Central memory CD8-positive, alpha-beta T cell (primary cell): ENCODE data around the gene CMTM4.

Source experiments
- ATAC-seq: fragments of 150-1000 bp; cut with Tn5 transposase; replicated peaks from 2 replicates; pipeline ENCODE4 v1.10.0; 2022; ENCODE audit warnings: mild to moderate bottlenecking, moderate FRiP score, moderate number of reproducible peaks; ENCODE audit not compliant: poor library complexity, severe bottlenecking; ENCODE audit errors: extremely low read depth
- DNase-seq, 2 donors: peaks; one replicate each; pipeline ENCODE4 v3.0.0; 2021; ENCODE audit warnings: low spot score in 2 of 2
- H3K27ac Mint-ChIP-seq: one replicate; pipeline ENCODE4 v1.8.0; 2022; ENCODE audit warnings: low read depth, mild to moderate bottlenecking, moderate library complexity, mixed read lengths
- H3K27me3 Mint-ChIP-seq: one replicate; pipeline ENCODE4 v1.8.0; 2022; ENCODE audit warnings: mixed read lengths
- H3K36me3 Mint-ChIP-seq: one replicate; pipeline ENCODE4 v1.8.0; 2022; ENCODE audit warnings: mild to moderate bottlenecking, moderate library complexity, mixed read lengths; ENCODE audit not compliant: insufficient read depth
- H3K4me1 Mint-ChIP-seq: one replicate; pipeline ENCODE4 v1.8.0; 2022; ENCODE audit warnings: mixed read lengths
- H3K4me3 Mint-ChIP-seq: one replicate; pipeline ENCODE4 v1.8.0; 2022; ENCODE audit warnings: mild to moderate bottlenecking, moderate library complexity, mixed read lengths
- H3K9me3 Mint-ChIP-seq: one replicate; pipeline ENCODE4 v1.8.0; 2022; ENCODE audit warnings: mixed read lengths

CMTM4 gene

GRCh38 chr16:66717776-66718175 is 21.2 kb upstream of the CMTM4 start:
- ATAC-seq (no peak), DNase-seq (no peak)
- Mint-ChIP-seq H3K9me3 (no peaks in the 10 kb centered on the region), H3K4me3 (no peak overlapping the region), H3K36me3 (peaks cover 6% of the 10 kb centered on the region), H3K27me3 (no peaks in the 10 kb centered on the region), H3K27ac (no peak overlapping the region), H3K4me1 (no peaks in the 10 kb centered on the region)

- H3K27ac Mint-ChIP-seq: no peak overlapping the region
- no peak overlapping the region for H3K4me3 Mint-ChIP-seq
- H3K36me3 Mint-ChIP-seq: peaks cover 6% of the 10 kb centered on the region
- DNase-seq: no peak
- ATAC-seq: no peak
- H3K9me3 Mint-ChIP-seq: no peaks in the 10 kb centered on the region
- H3K27me3 Mint-ChIP-seq: no peaks in the 10 kb centered on the region
- H3K4me1 Mint-ChIP-seq: no peaks in the 10 kb centered on the region
These were observed 20.7 kb upstream of the CMTM4 start for GRCh38 chr16:66717112-66717675.

- no peak overlapping the region for H3K27ac Mint-ChIP-seq
- no peaks in the 10 kb centered on the region for H3K4me1 Mint-ChIP-seq
- peaks cover 10% of the 10 kb centered on the region for H3K27me3 Mint-ChIP-seq
- ATAC-seq (no peak), DNase-seq (no peak)
- no peak overlapping the region for H3K4me3 Mint-ChIP-seq
- no peaks in the 10 kb centered on the region for H3K9me3 Mint-ChIP-seq
- H3K36me3 Mint-ChIP-seq: peaks cover 3% of the 10 kb centered on the region
These were observed 18.2 kb upstream of the CMTM4 start for GRCh38 chr16:66714654-66715307.

GRCh38 chr16:66714062-66714461 is 17.5 kb upstream of the CMTM4 start:
- H3K27ac Mint-ChIP-seq: no peak overlapping the region
- no peaks in the 10 kb centered on the region for H3K9me3 Mint-ChIP-seq
- ATAC-seq (no peak), DNase-seq (no peak)
- H3K36me3 Mint-ChIP-seq: peaks cover 3% of the 10 kb centered on the region
- no peaks in the 10 kb centered on the region for H3K4me1 Mint-ChIP-seq
- no peak overlapping the region for H3K4me3 Mint-ChIP-seq
- peaks cover 10% of the 10 kb centered on the region for H3K27me3 Mint-ChIP-seq

- peaks cover 10% of the 10 kb centered on the region for H3K27me3 Mint-ChIP-seq
- H3K4me1 Mint-ChIP-seq: no peaks in the 10 kb centered on the region
- DNase-seq (no peak), ATAC-seq (no peak)
- no peaks in the 10 kb centered on the region for H3K9me3 Mint-ChIP-seq
- no peak overlapping the region for H3K27ac Mint-ChIP-seq
- no peak overlapping the region for H3K4me3 Mint-ChIP-seq
- no peaks in the 10 kb centered on the region for H3K36me3 Mint-ChIP-seq
These were observed 16.5 kb upstream of the CMTM4 start for GRCh38 chr16:66713076-66713475.

GRCh38 chr16:66712512-66712911 is 16.0 kb upstream of the CMTM4 start:
- Mint-ChIP-seq H3K4me3 (no peak overlapping the region), H3K4me1 (no peaks in the 10 kb centered on the region), H3K27ac (no peak overlapping the region), H3K36me3 (no peaks in the 10 kb centered on the region), H3K9me3 (no peaks in the 10 kb centered on the region), H3K27me3 (peaks cover 15% of the 10 kb centered on the region)
- ATAC-seq: no peak
- DNase-seq: no peak

GRCh38 chr16:66711581-66711980 is 15.0 kb upstream of the CMTM4 start:
- H3K4me3 Mint-ChIP-seq: no peak overlapping the region
- no peak overlapping the region for H3K27ac Mint-ChIP-seq
- peaks cover 19% of the 10 kb centered on the region for H3K27me3 Mint-ChIP-seq
- H3K36me3 Mint-ChIP-seq: no peaks in the 10 kb centered on the region
- ATAC-seq (no peak), DNase-seq (no peak)
- H3K4me1 Mint-ChIP-seq: no peaks in the 10 kb centered on the region
- H3K9me3 Mint-ChIP-seq: no peaks in the 10 kb centered on the region

GRCh38 chr16:66706506-66706880 is 9.9 kb upstream of the CMTM4 start:
- no peaks in the 10 kb centered on the region for H3K9me3 Mint-ChIP-seq
- no peaks in the 10 kb centered on the region for H3K36me3 Mint-ChIP-seq
- DNase-seq: no peak
- no peak for ATAC-seq
- H3K4me1 Mint-ChIP-seq: no peaks in the 10 kb centered on the region
- H3K27me3 Mint-ChIP-seq: peaks cover 19% of the 10 kb centered on the region
- no peak overlapping the region for H3K4me3 Mint-ChIP-seq
- H3K27ac Mint-ChIP-seq: no peak overlapping the region

GRCh38 chr16:66705790-66706505 is 9.4 kb upstream of the CMTM4 start:
- H3K27ac Mint-ChIP-seq: no peak overlapping the region

GRCh38 chr16:66703406-66704215 is 7.1 kb upstream of the CMTM4 start:
- Mint-ChIP-seq H3K9me3 (no peaks in the 10 kb centered on the region), H3K36me3 (no peaks in the 10 kb centered on the region), H3K4me1 (no peaks in the 10 kb centered on the region), H3K27ac (no peak overlapping the region), H3K4me3 (no peak overlapping the region), H3K27me3 (peaks cover 9% of the 10 kb centered on the region)
- DNase-seq (no peak), ATAC-seq (no peak)

More at GRCh38 chr16:66705790-66706505, 9.4 kb upstream of the CMTM4 start:
- H3K4me1 Mint-ChIP-seq: no peaks in the 10 kb centered on the region
- ATAC-seq (no peak), DNase-seq (no peak)
- peaks cover 17% of the 10 kb centered on the region for H3K27me3 Mint-ChIP-seq
- H3K9me3 Mint-ChIP-seq: no peaks in the 10 kb centered on the region
- no peaks in the 10 kb centered on the region for H3K36me3 Mint-ChIP-seq
- no peak overlapping the region for H3K4me3 Mint-ChIP-seq

GRCh38 chr16:66701516-66701915 is 5.0 kb upstream of the CMTM4 start:
- H3K27me3 Mint-ChIP-seq: no peaks in the 10 kb centered on the region
- no peak overlapping the region for H3K4me3 Mint-ChIP-seq
- H3K9me3 Mint-ChIP-seq: no peaks in the 10 kb centered on the region
- H3K4me1 Mint-ChIP-seq: no peaks in the 10 kb centered on the region
- no peaks in the 10 kb centered on the region for H3K36me3 Mint-ChIP-seq
- DNase-seq: no peak
- no peak for ATAC-seq
- no peak overlapping the region for H3K27ac Mint-ChIP-seq

- ATAC-seq: no peak
- H3K4me3 Mint-ChIP-seq: no peak overlapping the region
- H3K4me1 Mint-ChIP-seq: no peaks in the 10 kb centered on the region
- no peaks in the 10 kb centered on the region for H3K27me3 Mint-ChIP-seq
- DNase-seq: no peak
- no peaks in the 10 kb centered on the region for H3K9me3 Mint-ChIP-seq
- no peak overlapping the region for H3K27ac Mint-ChIP-seq
- H3K36me3 Mint-ChIP-seq: no peaks in the 10 kb centered on the region
These were observed 4.5 kb upstream of the CMTM4 start for GRCh38 chr16:66701026-66701425.
